ENCODE measurements around the gene UPK3B.
"Not testable (repeated sequence)": the region's sequence is repeated elsewhere in the genome, so short reads cannot be mapped to it uniquely, and the experiment has no call there.

GRCh38 chr7:76482660-76483059, 27.7 kb upstream of the UPK3B start:
- not testable (repeated sequence) for TF ChIP-seq EZH2 (IDR thresholded peaks at IDR 0.05; ENCODE audit: low read depth); CTCF (conservative IDR thresholded peaks at IDR 0.05)

All from PC-9 (cell line).